ENCODE results near the gene CACNA2D3. TPM values are rescaled to one million over a fixed set of nuclear protein-coding genes. Genes with fewer than 3 reads are reported as not detected.

The CACNA2D3 gene
- total RNA-seq, 1 experiment from 2014 or later, result 0.59 TPM

DNA sequence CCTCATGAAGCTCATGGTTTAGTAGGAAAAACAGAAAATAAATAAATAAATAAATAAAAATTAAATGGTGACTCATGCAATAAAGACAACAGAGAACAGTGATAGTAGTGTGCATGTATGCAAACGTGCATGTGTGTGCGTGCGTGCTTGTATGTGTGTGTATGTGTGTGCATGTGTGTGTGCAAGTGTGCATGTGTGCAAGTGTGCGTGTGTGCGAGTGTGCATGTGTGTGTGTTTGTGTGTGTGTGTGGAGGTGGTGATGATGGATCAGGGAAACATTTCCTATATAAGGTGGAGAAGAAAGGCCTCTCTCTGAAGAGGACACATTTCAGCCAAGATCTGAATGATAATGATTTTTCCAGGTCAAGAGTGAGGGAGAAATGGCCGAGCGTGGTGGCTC lies 47.2 kb downstream of the CACNA2D3 start:
- TF ChIP-seq, protein P1, sequence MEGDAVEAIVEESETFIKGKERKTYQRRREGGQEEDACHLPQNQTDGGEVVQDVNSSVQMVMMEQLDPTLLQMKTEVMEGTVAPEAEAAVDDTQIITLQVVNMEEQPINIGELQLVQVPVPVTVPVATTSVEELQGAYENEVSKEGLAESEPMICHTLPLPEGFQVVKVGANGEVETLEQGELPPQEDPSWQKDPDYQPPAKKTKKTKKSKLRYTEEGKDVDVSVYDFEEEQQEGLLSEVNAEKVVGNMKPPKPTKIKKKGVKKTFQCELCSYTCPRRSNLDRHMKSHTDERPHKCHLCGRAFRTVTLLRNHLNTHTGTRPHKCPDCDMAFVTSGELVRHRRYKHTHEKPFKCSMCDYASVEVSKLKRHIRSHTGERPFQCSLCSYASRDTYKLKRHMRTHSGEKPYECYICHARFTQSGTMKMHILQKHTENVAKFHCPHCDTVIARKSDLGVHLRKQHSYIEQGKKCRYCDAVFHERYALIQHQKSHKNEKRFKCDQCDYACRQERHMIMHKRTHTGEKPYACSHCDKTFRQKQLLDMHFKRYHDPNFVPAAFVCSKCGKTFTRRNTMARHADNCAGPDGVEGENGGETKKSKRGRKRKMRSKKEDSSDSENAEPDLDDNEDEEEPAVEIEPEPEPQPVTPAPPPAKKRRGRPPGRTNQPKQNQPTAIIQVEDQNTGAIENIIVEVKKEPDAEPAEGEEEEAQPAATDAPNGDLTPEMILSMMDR (conservative IDR thresholded peaks at IDR 0.05), result no peak
- TF ChIP-seq EZH2 (IDR thresholded peaks at IDR 0.05; ENCODE audit: low read depth), result no peak
- BruUV-seq (replicated peaks), result no TSS peak
- POLR2A ChIA-PET (ENCODE audit: unreplicated experiment), result no interaction called here
- Histone ChIP-seq H3K4me2 (no peak overlapping the region), H3K79me2 (ENCODE audit: low read depth) (no peaks in the 10 kb centered on the region), H2AFZ (no peak overlapping the region), H3F3A (ENCODE audit: insufficient read depth, low read depth) (no peaks in the 10 kb centered on the region), H3K9me3 (ENCODE audit: insufficient read depth, low read depth) (no peaks in the 10 kb centered on the region), H3K4me3 (no peak overlapping the region), H3K27me3 (ENCODE audit: insufficient read depth, low read depth) (peaks cover 8% of the 10 kb centered on the region; the same call in 1 of the 2 replicates), H3K4me1 (replicated peaks; ENCODE audit: insufficient read depth) (no peaks in the 10 kb centered on the region), H3K27ac (no peak overlapping the region), H3K9me2 (ENCODE audit: insufficient read depth) (no peaks in the 10 kb centered on the region), H4K20me1 (ENCODE audit: insufficient read depth) (no peaks in the 10 kb centered on the region), H3K36me3 (ENCODE audit: low read depth) (no peaks in the 10 kb centered on the region)
- CTCF ChIA-PET, result no interaction called here
- intact Hi-C loops (cut with micrococcal nuclease; ENCODE audit: unreplicated experiment), result no loop called here
- DNase-seq, result no peak

DNA sequence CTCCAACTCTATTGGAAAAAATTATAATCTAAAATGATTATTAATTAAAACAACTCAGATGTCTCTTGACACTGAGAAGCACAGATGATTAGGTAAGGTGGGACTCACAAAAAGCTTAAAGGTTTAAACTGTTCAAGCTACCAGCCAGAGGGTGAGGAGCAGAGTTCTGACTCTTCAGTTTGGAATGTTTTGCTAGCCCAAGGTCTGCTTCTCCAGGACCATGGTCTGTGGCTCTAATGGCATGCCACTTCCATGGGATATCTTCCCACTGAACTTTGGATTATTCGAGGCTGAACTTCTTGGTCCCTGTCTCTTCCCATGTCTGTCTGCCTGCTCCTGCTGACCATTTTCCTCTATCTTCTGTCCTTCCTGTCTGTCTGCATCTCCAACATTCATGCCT lies 49.2 kb downstream of the CACNA2D3 start:
- Histone ChIP-seq H3K9me3 (ENCODE audit: insufficient read depth, low read depth) (no peaks in the 10 kb centered on the region), H3K27me3 (ENCODE audit: insufficient read depth, low read depth) (peaks cover 4% of the 10 kb centered on the region; the same call in 1 of the 2 replicates), H3K4me2 (no peak overlapping the region), H3K79me2 (ENCODE audit: low read depth) (no peaks in the 10 kb centered on the region), H3K9me2 (ENCODE audit: insufficient read depth) (no peaks in the 10 kb centered on the region), H3K36me3 (ENCODE audit: low read depth) (no peaks in the 10 kb centered on the region), H2AFZ (no peak overlapping the region), H3K27ac (no peak overlapping the region), H4K20me1 (ENCODE audit: insufficient read depth) (no peaks in the 10 kb centered on the region), H3K4me3 (no peak overlapping the region), H3K4me1 (replicated peaks; ENCODE audit: insufficient read depth) (no peaks in the 10 kb centered on the region), H3F3A (ENCODE audit: insufficient read depth, low read depth) (no peaks in the 10 kb centered on the region)
- POLR2A ChIA-PET (ENCODE audit: unreplicated experiment), result no interaction called here
- no peak for TF ChIP-seq EZH2 (IDR thresholded peaks at IDR 0.05; ENCODE audit: low read depth)
- TF ChIP-seq, protein P1 (conservative IDR thresholded peaks at IDR 0.05), result no peak
- CTCF ChIA-PET, result no interaction called here
- intact Hi-C loops (cut with micrococcal nuclease; ENCODE audit: unreplicated experiment), result no loop called here
- DNase-seq, result no peak
- no TSS peak for BruUV-seq (replicated peaks)

DNA sequence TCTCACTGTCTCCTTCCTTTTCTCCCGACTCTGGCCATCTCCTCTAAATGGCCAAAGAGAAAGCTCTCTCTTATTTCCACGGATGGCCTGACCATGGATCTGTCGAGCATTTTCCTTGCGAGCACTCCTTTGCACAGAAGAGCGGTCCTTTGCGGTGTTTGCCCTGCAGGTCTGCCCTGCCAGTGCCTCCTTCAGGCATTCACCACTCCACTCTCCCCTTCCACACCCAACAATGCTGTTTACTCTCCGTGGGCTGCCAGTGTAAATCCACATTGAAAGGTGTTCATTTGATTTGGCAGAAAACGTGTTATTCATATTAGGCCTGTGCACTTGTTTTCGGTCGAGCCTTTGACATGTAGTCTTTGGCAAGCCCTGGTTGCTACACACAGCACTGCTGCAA lies 49.6 kb downstream of the CACNA2D3 start:
- no peak overlapping the region for H3K4me2 ChIP-seq
- H3K4me1 ChIP-seq (replicated peaks; ENCODE audit: insufficient read depth), result no peaks in the 10 kb centered on the region
- intact Hi-C loops (cut with micrococcal nuclease; ENCODE audit: unreplicated experiment), result no loop called here
- ChIA-PET CTCF (no interaction called here), POLR2A (ENCODE audit: unreplicated experiment) (no interaction called here)
- H3K79me2 ChIP-seq (ENCODE audit: low read depth), result no peaks in the 10 kb centered on the region
- H3K9me2 ChIP-seq (ENCODE audit: insufficient read depth), result no peaks in the 10 kb centered on the region
- H3K36me3 ChIP-seq (ENCODE audit: low read depth), result no peaks in the 10 kb centered on the region
- no TSS peak for BruUV-seq (replicated peaks)
- DNase-seq, result no peak
- H4K20me1 ChIP-seq (ENCODE audit: insufficient read depth), result no peaks in the 10 kb centered on the region
- H3K27me3 ChIP-seq (ENCODE audit: insufficient read depth, low read depth), result peaks cover 4% of the 10 kb centered on the region; the same call in 1 of the 2 replicates
- no peak for TF ChIP-seq EZH2 (IDR thresholded peaks at IDR 0.05; ENCODE audit: low read depth)
- TF ChIP-seq, protein P1 (conservative IDR thresholded peaks at IDR 0.05), result no peak
- H2AFZ ChIP-seq, result no peak overlapping the region
- no peak overlapping the region for H3K4me3 ChIP-seq
- no peak overlapping the region for H3K27ac ChIP-seq
- no peaks in the 10 kb centered on the region for H3F3A ChIP-seq (ENCODE audit: insufficient read depth, low read depth)
- H3K9me3 ChIP-seq (ENCODE audit: insufficient read depth, low read depth), result no peaks in the 10 kb centered on the region

Data from PC-9 (cell line).